H9 (cell line): ENCODE data around the gene TMPRSS3. TPM values are rescaled to one million over a fixed set of nuclear protein-coding genes. Genes with fewer than 3 reads are reported as not detected.

ENCODE experiments used
- DNase-seq: peaks from one replicate; pipeline ENCODE4 v3.0.0-alpha.2; 2017
- H2AFZ ChIP-seq: one replicate; pipeline ENCODE4 v1.6.1; 2013; ENCODE audit warnings: mild to moderate bottlenecking, low read length, control low read depth, moderate library complexity
- H2AK5ac ChIP-seq: 2 replicates; pipeline ENCODE4 v1.6.1; 2013; ENCODE audit warnings: low read length, control low read depth, mixed read lengths; ENCODE audit not compliant: insufficient read length
- H2BK120ac ChIP-seq: one replicate; pipeline ENCODE4 v1.6.1; 2013; ENCODE audit warnings: low read depth, mild to moderate bottlenecking, low read length, control low read depth, inconsistent platforms; ENCODE audit not compliant: poor library complexity, severe bottlenecking
- H2BK12ac ChIP-seq: 2 replicates; pipeline ENCODE4 v1.6.1; 2013; ENCODE audit warnings: low read length, control low read depth, mixed read lengths, low read depth; ENCODE audit not compliant: insufficient read length
- H2BK15ac ChIP-seq: 2 replicates; pipeline ENCODE4 v1.6.1; 2013; ENCODE audit warnings: low read depth, low read length, control low read depth
- H2BK20ac ChIP-seq: one replicate; pipeline ENCODE4 v1.6.1; 2013; ENCODE audit warnings: low read depth, mild to moderate bottlenecking, low read length, control low read depth, inconsistent platforms; ENCODE audit not compliant: poor library complexity, severe bottlenecking
- H2BK5ac ChIP-seq: 2 replicates; pipeline ENCODE4 v1.6.1; 2013; ENCODE audit warnings: low read length, control low read depth, mixed read lengths; ENCODE audit not compliant: insufficient read length
- H3K14ac ChIP-seq: 2 replicates; pipeline ENCODE4 v1.6.1; 2013; ENCODE audit warnings: low read length, control low read depth; ENCODE audit not compliant: insufficient read depth
- H3K18ac ChIP-seq: 2 replicates; pipeline ENCODE4 v1.6.1; 2013; ENCODE audit warnings: low read depth, mild to moderate bottlenecking, mixed read lengths, low read length, control low read depth; ENCODE audit not compliant: insufficient read length
- H3K23ac ChIP-seq: 2 replicates; pipeline ENCODE4 v1.6.1; 2013; ENCODE audit warnings: low read length, control low read depth, mixed read lengths, low read depth; ENCODE audit not compliant: insufficient read length
- H3K23me2 ChIP-seq: 2 replicates; pipeline ENCODE4 v1.6.1; 2013; ENCODE audit warnings: low read depth, mild to moderate bottlenecking, mixed read lengths, low read length, control low read depth; ENCODE audit not compliant: insufficient read length, poor library complexity, severe bottlenecking
- H3K27ac ChIP-seq: 2 replicates; pipeline ENCODE4 v1.5.1; 2013; ENCODE audit warnings: low read length, control low read depth, mixed read lengths, low read depth; ENCODE audit not compliant: insufficient read length
- H3K27me3 ChIP-seq: 2 replicates; pipeline ENCODE4 v1.6.1; 2013; ENCODE audit warnings: low read length, control low read depth, inconsistent platforms; ENCODE audit not compliant: insufficient read depth
- H3K4ac ChIP-seq: 2 replicates; pipeline ENCODE4 v1.6.1; 2013; ENCODE audit warnings: low read depth, mild to moderate bottlenecking, control low read depth, inconsistent platforms, low read length, moderate library complexity
- H3K4me1 ChIP-seq: 2 replicates; pipeline ENCODE4 v1.6.1; 2013; ENCODE audit warnings: low read length, control low read depth, inconsistent platforms; ENCODE audit not compliant: insufficient read depth
- H3K4me2 ChIP-seq: 2 replicates; pipeline ENCODE4 v1.6.1; 2013; ENCODE audit warnings: low read length, control low read depth, mixed read lengths; ENCODE audit not compliant: insufficient read length, insufficient read depth
- H3K56ac ChIP-seq: 2 replicates; pipeline ENCODE4 v1.6.1; 2013; ENCODE audit warnings: low read depth, mild to moderate bottlenecking, mixed read lengths, low read length, control low read depth; ENCODE audit not compliant: insufficient read length
- H3K79me1 ChIP-seq: 2 replicates; pipeline ENCODE4 v1.6.1; 2013; ENCODE audit warnings: low read depth, mild to moderate bottlenecking, moderate library complexity, low read length, control low read depth, inconsistent platforms; ENCODE audit not compliant: insufficient read depth, poor library complexity, severe bottlenecking
- H3K79me2 ChIP-seq: 2 replicates; pipeline ENCODE4 v1.6.1; 2013; ENCODE audit warnings: low read length, control low read depth, inconsistent platforms; ENCODE audit not compliant: insufficient read depth
- H3K9ac ChIP-seq: 2 replicates; pipeline ENCODE4 v1.6.1; 2013; ENCODE audit warnings: low read length, control low read depth, mixed read lengths; ENCODE audit not compliant: insufficient read length; ENCODE audit errors: extremely low read depth
- H3K9me3 ChIP-seq: one replicate; pipeline ENCODE4 v1.6.1; 2013; ENCODE audit warnings: low read depth, low read length, inconsistent platforms; ENCODE audit not compliant: control insufficient read depth
- H3T11ph ChIP-seq: one replicate; pipeline ENCODE4 v1.6.1; 2013; ENCODE audit warnings: mild to moderate bottlenecking, low read length, control low read depth, inconsistent platforms
- H4K20me1 ChIP-seq: one replicate; pipeline ENCODE4 v1.6.1; 2013; ENCODE audit not compliant: control insufficient read depth, insufficient read length, insufficient read depth
- H4K5ac ChIP-seq: 2 replicates; pipeline ENCODE4 v1.6.1; 2013; ENCODE audit warnings: low read depth, mild to moderate bottlenecking, mixed read lengths, low read length, control low read depth; ENCODE audit not compliant: insufficient read length
- H4K8ac ChIP-seq: replicated peaks from 2 replicates; pipeline ENCODE4 v1.6.1; 2013; ENCODE audit warnings: low read length, control low read depth, mixed read lengths, low read depth; ENCODE audit not compliant: insufficient read length
- H4K91ac ChIP-seq: 2 replicates; pipeline ENCODE4 v1.6.1; 2013; ENCODE audit warnings: low read depth, mild to moderate bottlenecking, moderate library complexity, mixed read lengths, low read length, control low read depth; ENCODE audit not compliant: insufficient read length
- H3K27ac Mint-ChIP-seq, 3 experiments: 2 replicates in 2 of 3; 3 replicates in 1 of 3; pipeline ENCODE4 v1.8.0; 2020 to 2021; ENCODE audit warnings: mixed read lengths in 3 of 3, mild to moderate bottlenecking in 1 of 3, moderate library complexity in 1 of 3
- H3K27me3 Mint-ChIP-seq: 2 replicates; pipeline ENCODE4 v1.8.0; 2021; ENCODE audit warnings: low read depth, mild to moderate bottlenecking, moderate library complexity, mixed read lengths
- H3K36me3 Mint-ChIP-seq, 3 experiments: 2 replicates in 2 of 3; 3 replicates in 1 of 3; pipeline ENCODE4 v1.8.0; 2020 to 2021; ENCODE audit warnings: low read depth in 3 of 3, mixed read lengths in 3 of 3; ENCODE audit not compliant: insufficient read depth in 1 of 3
- H3K4me1 Mint-ChIP-seq, 2 experiments: 2 replicates each; pipeline ENCODE4 v1.8.0; 2020; ENCODE audit warnings: mixed read lengths in 2 of 2
- H3K4me3 Mint-ChIP-seq, 2 experiments: 2 replicates in 1 of 2; 3 replicates in 1 of 2; pipeline ENCODE4 v1.8.0; 2020 to 2021; ENCODE audit warnings: mild to moderate bottlenecking in 2 of 2, mixed read lengths in 2 of 2, moderate library complexity in 1 of 2
- H3K9me3 Mint-ChIP-seq, 2 experiments: 2 replicates in 1 of 2; 3 replicates in 1 of 2; pipeline ENCODE4 v1.8.0; 2020; ENCODE audit warnings: mild to moderate bottlenecking in 2 of 2, mixed read lengths in 2 of 2, moderate library complexity in 1 of 2
- WGBS: extraction: QIAGEN DNeasy Blood & Tissue Kit; methylation state at CpG from one replicate; pipeline ENCODE4 v1.1.7; 2013; ENCODE audit warnings: missing lambda C conversion rate, low lambda C conversion rate, mixed read lengths; ENCODE audit not compliant: insufficient read length; ENCODE audit errors: extremely low coverage; 5-methylcytosine and 5-hydroxymethylcytosine counted together
- total RNA-seq: library from RNA; stranded (reverse); gene quantifications from 2 replicates; pipeline ENCODE4 v1.2.1, GENCODE V29; 2021
- TF ChIP-seq, protein P1 (sequence below): fragments of 200-600 bp; sonication (generic); conservative IDR thresholded peaks from 3 replicates; pipeline ENCODE4 v1.8.0; 2021; ENCODE audit warnings: antibody characterized with exemption, mild to moderate bottlenecking

TMPRSS3 gene
- total RNA-seq, 1 experiment from 2014 or later: 0.31 TPM

DNA sequence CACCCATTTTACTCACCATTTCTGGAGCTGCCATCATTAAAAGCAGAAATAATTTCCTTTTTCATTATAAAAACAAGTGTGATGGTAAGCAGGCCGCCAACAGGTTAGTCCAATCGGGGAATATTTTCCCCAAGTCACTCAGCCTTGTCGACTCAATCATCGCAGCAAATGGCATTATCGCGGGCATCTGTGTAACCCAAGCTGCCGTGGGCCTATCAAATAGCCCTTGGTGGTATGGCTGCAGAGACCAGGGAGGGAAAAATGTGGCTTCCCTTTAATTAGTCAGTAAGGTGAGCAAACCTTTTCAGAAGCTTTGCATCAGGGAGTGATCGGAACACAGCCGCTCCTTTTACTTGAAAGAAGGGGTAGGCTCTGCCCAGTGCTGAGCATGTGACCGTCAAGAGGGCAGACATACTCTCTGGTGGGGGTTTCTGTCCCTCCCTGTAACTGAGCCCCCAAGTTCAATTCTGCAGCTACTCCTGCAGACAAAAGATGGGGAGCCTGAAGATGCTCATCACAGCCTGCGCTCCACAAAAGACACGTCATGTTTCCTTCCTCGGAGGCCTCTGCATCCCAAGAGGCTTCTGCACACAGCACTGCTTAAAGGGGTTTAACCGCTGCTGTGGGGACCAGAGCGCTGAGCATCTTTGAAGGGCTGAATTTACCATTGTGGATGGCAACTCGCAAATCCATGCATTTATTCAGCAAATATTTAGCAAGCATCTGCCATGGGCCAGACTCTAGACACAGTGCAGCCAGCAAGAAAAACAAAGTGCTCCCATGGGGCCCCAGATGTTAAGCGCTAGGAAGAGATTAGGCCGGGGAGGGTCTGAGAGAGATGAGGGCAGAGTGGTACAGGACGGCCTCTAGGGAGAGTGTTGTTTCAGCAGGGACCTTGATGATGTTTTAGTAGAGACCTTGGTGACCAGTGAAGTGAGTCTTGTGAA, 1.2 kb upstream of the TMPRSS3 start:
- Mint-ChIP-seq H3K27ac (peak overlapping the region in 1 of 3 experiments; percentile 27; a peak in 2 of 7 replicates), H3K9me3 (no peaks in the 10 kb centered on the region)
- no peak for DNase-seq

More for the DNA sequence above, 1.2 kb upstream of the TMPRSS3 start:
- Histone ChIP-seq H4K5ac (no peak overlapping the region), H3K56ac (no peak overlapping the region), H2AFZ (no peak overlapping the region), H3K79me2 (no peaks in the 10 kb centered on the region), H3K4me1 (no peaks in the 10 kb centered on the region), H3K9ac (no peak overlapping the region), H4K8ac (no peak overlapping the region), H2AK5ac (no peak overlapping the region), H3K18ac (no peak overlapping the region), H3T11ph (no peak overlapping the region), H3K27ac (no peak overlapping the region), H2BK5ac (no peak overlapping the region), H2BK12ac (no peak overlapping the region), H3K9me3 (no peaks in the 10 kb centered on the region), H2BK20ac (no peak overlapping the region), H3K4ac (no peak overlapping the region), H3K27me3 (no peaks in the 10 kb centered on the region), H4K91ac (no peak overlapping the region), H2BK120ac (no peak overlapping the region), H2BK15ac (no peak overlapping the region), H4K20me1 (no peaks in the 10 kb centered on the region), H3K14ac (no peak overlapping the region), H3K23me2 (no peaks in the 10 kb centered on the region), H3K4me2 (no peak overlapping the region), H3K79me1 (no peaks in the 10 kb centered on the region), H3K23ac (no peak overlapping the region)
- Mint-ChIP-seq H3K4me3 (no peak overlapping the region), H3K27me3 (peaks cover 4% of the 10 kb centered on the region), H3K4me1 (peaks cover 21 to 24% of the 10 kb centered on the region in 2 experiments), H3K36me3 (no peaks in the 10 kb centered on the region)
- TF ChIP-seq, protein P1, sequence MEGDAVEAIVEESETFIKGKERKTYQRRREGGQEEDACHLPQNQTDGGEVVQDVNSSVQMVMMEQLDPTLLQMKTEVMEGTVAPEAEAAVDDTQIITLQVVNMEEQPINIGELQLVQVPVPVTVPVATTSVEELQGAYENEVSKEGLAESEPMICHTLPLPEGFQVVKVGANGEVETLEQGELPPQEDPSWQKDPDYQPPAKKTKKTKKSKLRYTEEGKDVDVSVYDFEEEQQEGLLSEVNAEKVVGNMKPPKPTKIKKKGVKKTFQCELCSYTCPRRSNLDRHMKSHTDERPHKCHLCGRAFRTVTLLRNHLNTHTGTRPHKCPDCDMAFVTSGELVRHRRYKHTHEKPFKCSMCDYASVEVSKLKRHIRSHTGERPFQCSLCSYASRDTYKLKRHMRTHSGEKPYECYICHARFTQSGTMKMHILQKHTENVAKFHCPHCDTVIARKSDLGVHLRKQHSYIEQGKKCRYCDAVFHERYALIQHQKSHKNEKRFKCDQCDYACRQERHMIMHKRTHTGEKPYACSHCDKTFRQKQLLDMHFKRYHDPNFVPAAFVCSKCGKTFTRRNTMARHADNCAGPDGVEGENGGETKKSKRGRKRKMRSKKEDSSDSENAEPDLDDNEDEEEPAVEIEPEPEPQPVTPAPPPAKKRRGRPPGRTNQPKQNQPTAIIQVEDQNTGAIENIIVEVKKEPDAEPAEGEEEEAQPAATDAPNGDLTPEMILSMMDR: no peak
- no CpG with 5 or more reads among the region's 19 CpGs for WGBS
